Motor neuron (in vitro differentiated cells): ENCODE data around the gene FAM72D. TPM values are rescaled to one million over a fixed set of nuclear protein-coding genes. Genes with fewer than 3 reads are reported as not detected.
"Not testable (repeated sequence)": the region's sequence is repeated elsewhere in the genome, so short reads cannot be mapped to it uniquely, and the experiment has no call there.

Source experiments
- ATAC-seq, 8 experiments: fragments of 200-7000 bp; cut with Tn5 transposase; replicated peaks in 6 of 8; 2 replicates each; pipeline ENCODE4 v1.8.0; 2021; ENCODE audit warnings: mild to moderate bottlenecking in 8 of 8, moderate library complexity in 8 of 8
- H3K27ac ChIP-seq, 2 donors: fragments of 250-450 bp; sonication (Bioruptor Pico); 2 replicates each; pipeline ENCODE4 v1.9.0; 2021; ENCODE audit warnings: antibody characterized with exemption in 2 of 2, mild to moderate bottlenecking in 2 of 2, moderate library complexity in 1 of 2
- H3K4me1 ChIP-seq, 2 donors: fragments of 250-450 bp; sonication (Bioruptor Pico); replicated peaks in 1 of 2; 2 replicates each; pipeline ENCODE4 v1.6.1; 2021; ENCODE audit warnings: antibody characterized with exemption in 2 of 2, mild to moderate bottlenecking in 2 of 2, moderate library complexity in 1 of 2
- H3K4me3 ChIP-seq, 5 donors: fragments of 250-450 bp; sonication (Bioruptor Pico); 2 replicates each; pipeline ENCODE4 v1.9.0; 2021; ENCODE audit warnings: antibody characterized with exemption in 5 of 5, mild to moderate bottlenecking in 5 of 5, moderate library complexity in 4 of 5
- WGBS, 10 experiments: fragments of 450-650 bp; shearing (Covaris generic); methylation state at CpG; one replicate each; pipeline ENCODE4 v1.0.0; 2022; 5-methylcytosine and 5-hydroxymethylcytosine counted together
- in situ Hi-C, 9 experiments: fragments of 400-800 bp; cut with MboI; loops; one replicate each; pipeline ENCODE4 v1.15.0; 2021; ENCODE audit warnings: low sequenced_read_pairs in 9 of 9, low pct_unique_long_range_greater_than_20kb in 2 of 9; ENCODE audit not compliant: unreplicated experiment in 9 of 9
- total RNA-seq, 8 experiments: library from RNA; unstranded; fragments of 300-600 nt; gene quantifications; 2 replicates each; pipeline versions ENCODE4 v1.2.3 to v1.2.4, GENCODE V29; 2022

The FAM72D gene
- total RNA-seq, 8 experiments from 2014 or later = 0.78 to 6.1 (median 1.7) TPM

DNA sequence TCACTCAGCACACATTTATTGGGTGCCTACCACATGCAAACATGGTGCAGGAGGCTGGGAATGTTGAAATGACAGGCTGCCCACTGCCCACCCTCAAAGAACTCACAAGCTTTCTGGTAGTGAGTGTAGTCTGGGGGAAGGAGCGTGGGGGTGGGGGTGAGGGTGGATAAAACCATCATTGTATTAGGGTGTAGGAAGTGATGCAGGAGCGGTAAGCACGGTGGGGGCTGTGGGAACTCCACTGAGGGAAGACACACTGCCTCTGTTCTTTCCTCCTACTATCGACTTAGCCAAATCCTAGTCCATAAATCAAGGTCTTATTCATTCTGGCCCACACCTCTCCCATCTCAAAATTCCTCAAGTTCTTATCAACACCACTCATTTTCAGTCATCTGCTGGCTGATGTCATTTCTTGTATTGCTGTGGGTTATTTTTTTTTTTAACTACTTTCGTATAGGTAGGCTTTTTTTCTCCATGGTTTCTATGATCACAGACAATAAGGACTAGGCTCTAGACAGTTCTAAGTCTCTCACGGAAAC lies 21.7 kb upstream of the FAM72D start:
- H3K27ac ChIP-seq, ATAC-seq, in situ Hi-C loops, H3K4me3 ChIP-seq, H3K4me1 ChIP-seq: not testable (repeated sequence)
- WGBS, 10 experiments = no CpG with 5 or more reads among the region's 6 CpGs

DNA sequence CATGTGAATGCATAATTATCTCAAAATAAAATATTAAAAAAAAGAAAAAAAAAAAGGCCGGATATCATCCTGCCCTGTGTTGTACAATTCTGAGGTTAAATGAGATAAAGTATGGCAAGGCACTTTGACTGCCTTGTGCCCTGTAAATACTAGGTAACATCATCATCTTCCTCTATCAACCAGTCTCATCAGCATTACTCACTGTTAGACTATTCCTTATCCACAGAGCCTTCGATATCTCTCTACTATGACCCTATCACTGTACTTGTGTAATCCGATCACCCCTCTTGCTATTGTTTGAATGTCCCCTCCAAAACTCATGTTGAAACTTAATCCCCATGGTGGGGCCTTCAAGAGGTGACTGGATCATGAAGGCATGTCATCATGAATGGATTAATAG lies 18.9 kb upstream of the FAM72D start:
- H3K4me1 ChIP-seq, in situ Hi-C loops, H3K27ac ChIP-seq, H3K4me3 ChIP-seq, ATAC-seq: not testable (repeated sequence)
- no CpG with 5 or more reads among the region's 3 CpGs for WGBS, 10 experiments

DNA sequence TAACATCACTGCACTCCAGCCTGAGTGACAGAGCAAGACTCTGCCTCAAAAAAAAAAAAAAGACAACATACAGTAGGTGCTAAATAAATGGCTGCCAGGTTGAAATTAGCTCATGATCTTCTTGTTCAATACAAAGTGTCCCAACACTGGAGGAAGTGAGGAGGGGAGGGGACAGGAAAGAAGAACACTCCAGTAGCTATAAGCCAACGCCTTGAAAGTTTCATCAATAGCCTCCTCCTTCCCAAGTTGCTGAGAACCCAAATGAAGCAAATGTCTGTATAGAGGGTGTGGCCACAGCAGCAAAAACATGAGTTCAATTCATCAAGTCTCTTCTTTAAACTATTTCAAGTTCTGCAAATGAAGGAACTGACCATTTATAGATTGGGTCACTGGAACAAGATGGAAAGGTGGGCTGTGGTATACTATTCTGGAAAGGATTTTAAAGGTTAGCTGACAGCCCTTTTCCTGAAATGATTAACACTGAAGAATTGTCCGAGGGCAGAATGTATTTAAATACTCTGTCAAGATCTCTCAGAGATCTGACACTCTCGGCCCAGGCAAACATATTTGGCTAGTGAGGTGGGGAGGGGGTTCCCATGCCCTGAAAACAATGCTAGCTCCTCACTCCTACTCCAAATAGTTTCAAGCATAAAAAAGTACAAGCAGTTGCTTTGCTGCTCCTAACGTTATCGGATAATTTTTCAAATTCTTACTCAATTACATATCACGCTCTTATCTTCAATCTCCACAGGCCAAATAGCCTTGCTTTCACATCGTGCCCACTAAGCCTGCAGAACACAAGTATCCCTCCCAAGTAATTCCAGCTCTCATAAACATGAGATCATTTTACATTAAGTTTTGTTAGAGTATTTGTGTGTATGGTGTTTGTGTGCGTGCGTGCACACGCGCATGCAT lies 17.6 kb upstream of the FAM72D start:
- in situ Hi-C loops, H3K4me3 ChIP-seq, H3K4me1 ChIP-seq, H3K27ac ChIP-seq: not testable (repeated sequence)
- WGBS, 10 experiments = no CpG with 5 or more reads among the region's 11 CpGs
- peak in 3 of 8 experiments; percentile 57 to 88 (median 75) for ATAC-seq

DNA sequence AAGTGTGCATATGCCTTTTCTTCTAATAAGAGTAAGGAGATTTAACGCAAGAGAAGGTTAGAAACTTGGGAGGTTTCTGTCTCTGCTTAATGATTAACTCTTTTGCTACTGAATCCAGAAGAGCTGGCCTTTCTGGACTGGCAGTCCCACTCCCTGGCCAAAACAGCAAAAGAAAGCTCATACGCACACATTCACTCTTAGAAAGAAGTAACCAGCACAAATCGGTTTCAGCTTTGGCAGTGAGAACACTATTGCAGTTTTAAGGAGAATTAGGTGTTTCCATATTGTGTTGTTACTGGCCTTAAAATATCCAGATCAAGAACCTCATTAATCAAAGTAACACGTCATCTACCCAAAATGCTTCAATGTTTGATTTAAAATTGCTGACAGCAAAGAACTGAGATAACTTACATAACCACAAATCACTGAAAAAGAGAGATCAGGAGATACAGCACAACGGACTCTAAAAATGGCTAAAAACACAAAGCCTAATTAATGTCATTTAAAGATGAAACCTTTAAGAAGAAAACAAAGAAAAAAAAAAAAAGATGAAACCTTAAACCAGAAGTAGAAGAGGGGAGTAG lies 16.9 kb upstream of the FAM72D start:
- ATAC-seq, H3K4me3 ChIP-seq, H3K4me1 ChIP-seq, in situ Hi-C loops, H3K27ac ChIP-seq: not testable (repeated sequence)
- no CpG with 5 or more reads among the region's 5 CpGs for WGBS, 10 experiments

DNA sequence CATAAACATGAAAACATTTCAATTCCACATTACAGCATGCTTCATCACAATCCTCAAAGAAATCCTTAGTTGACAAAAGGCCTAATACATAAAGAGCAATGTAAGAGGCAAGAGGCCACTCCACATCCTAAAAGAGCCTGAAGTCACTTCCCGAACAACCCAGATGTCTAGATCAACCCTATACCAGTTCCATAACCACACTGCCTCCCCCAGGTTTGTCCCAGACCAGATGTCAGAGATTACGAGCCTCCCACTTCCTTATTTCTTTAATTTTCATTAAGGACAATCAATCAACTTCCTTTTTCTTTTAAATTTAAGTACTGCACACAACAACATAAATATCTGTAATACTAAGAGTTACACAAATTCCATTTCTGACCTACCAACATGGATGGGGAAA lies 16.0 kb upstream of the FAM72D start:
- WGBS, 10 experiments = no CpG with 5 or more reads among the region's 2 CpGs
- H3K4me1 ChIP-seq, H3K27ac ChIP-seq, H3K4me3 ChIP-seq, ATAC-seq, in situ Hi-C loops: not testable (repeated sequence)

DNA sequence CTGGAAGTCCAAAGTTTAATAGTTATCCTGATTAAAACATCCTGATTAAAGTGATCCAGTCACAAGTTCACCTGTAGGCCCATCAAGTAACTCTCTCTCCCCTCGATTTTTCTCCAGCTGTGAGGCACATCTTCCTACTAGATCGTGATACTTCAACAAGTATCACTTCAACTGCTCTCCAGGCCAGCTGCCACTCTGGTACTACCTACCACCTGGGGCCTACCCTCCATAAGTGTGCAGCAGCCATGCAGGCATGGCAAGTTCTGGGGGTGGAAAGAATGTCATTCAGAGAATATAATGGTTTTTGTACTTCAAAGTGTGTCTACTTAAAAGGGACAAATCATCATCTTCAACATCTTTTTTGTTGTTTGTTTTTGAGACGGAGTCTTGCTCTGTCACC lies 15.6 kb upstream of the FAM72D start:
- in situ Hi-C loops, H3K27ac ChIP-seq, H3K4me1 ChIP-seq, ATAC-seq, H3K4me3 ChIP-seq: not testable (repeated sequence)
- no CpG with 5 or more reads among the region's 3 CpGs for WGBS, 10 experiments

DNA sequence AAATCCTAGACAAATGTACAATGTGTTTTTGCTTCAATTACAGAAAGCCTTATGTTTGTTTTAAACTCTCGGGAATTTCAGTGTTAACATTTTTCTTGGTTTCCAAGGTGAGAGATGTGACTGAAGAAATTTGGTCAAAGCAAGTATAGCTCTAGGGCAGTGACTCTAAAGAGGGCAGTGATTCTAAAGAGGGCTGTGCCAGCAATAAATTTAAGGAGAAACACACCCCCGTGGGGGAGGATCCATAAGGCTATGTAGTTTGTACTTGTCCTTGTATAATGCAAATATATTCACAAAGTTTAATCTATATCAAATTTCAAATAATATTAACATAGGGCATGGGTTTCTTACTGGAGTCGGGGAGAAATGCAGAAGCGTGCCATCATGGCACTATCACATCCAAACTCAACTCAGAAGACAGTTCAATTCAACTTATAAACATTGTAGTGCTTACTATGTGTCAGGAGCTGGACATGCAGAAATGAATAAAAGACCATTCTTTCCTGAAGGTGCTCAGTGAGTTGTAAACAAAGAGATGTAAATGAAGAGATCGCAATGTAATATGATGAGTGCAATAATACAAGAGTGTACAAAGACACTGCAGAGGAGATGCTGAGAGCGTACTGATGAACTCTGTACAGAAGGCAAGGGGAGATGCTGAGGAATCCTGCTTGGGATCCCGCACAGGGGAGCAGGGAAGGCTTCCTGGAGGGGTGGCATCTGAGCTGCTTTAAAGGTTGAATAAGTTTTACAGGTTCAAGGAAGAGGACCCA lies 13.1 kb upstream of the FAM72D start:
- H3K4me3 ChIP-seq, H3K4me1 ChIP-seq, H3K27ac ChIP-seq, in situ Hi-C loops: not testable (repeated sequence)
- WGBS, 10 experiments = no CpG with 5 or more reads among the region's 7 CpGs
- ATAC-seq = peak; percentile 42 to 84 (median 59)

DNA sequence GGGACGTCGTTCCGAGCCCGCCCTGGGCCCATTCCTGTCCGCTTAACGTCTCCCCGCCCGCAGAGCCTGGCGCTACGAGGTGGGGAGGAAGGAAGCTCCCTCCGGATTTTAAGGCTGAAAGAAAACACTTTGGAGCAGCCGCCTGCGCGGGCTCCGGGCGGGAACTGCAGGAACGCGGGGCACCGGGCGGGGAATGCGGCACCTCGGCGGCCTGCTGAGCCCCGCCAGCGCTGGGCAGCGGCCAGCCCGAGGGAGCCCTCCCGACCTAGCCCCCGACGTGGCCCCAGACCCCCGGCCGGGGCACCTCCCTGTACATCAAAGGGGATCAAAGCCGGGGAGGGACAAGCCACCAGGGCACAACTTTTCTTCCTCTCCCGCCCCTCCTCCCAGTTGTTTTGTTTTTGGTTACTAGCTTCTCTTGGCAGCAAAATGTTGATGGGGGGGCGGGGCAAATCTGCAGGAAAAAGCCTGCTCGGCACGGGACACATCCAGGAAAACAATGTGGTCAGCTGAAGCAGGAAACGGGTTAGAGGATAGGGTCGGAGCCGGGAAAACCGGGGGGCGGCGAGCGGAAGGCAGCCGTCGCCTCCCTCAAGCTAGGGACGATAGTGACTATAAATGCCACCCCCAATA lies 2.1 kb upstream of the FAM72D start:
- peak in 2 of 8 experiments; percentile 0 to 1 for ATAC-seq
- WGBS, 10 experiments = no CpG with 5 or more reads among the region's 47 CpGs
- H3K4me1 ChIP-seq, H3K27ac ChIP-seq, in situ Hi-C loops: not testable (repeated sequence)
- peak overlapping the region; percentile 36 to 47 (median 45) for H3K4me3 ChIP-seq

DNA sequence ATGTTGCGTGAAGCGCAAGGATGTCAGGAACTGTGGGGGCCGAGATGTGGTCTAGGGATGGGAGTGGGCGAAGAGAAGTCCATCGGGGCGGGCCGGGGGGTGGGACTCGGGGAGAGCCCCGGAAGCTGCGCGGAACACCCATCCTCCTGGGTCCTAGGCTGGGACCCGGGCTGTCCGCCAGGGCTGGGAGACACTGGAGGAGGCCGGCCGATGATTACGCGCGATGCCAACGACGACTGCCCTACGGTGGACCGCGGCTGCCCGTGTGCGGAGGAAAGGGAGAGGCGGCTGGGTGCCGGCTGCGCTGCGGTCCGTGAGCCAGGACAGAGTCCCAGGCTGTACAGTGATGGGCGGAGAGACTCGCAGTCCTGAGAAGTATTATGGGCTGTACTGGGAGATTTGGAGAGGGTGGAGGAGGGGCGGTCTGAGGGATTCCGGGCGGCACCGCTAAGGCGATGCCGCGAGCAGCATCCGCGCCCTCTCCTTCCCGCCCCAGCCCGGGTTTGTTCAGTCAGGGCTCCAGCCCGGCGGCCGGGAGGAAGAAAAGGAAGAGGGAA lies 1.0 kb upstream of the FAM72D start:
- H3K4me1 ChIP-seq, H3K4me3 ChIP-seq, H3K27ac ChIP-seq, in situ Hi-C loops: not testable (repeated sequence)
- peak; percentile 21 to 35 (median 26) for ATAC-seq
- WGBS, 10 experiments = no CpG with 5 or more reads among the region's 46 CpGs

DNA sequence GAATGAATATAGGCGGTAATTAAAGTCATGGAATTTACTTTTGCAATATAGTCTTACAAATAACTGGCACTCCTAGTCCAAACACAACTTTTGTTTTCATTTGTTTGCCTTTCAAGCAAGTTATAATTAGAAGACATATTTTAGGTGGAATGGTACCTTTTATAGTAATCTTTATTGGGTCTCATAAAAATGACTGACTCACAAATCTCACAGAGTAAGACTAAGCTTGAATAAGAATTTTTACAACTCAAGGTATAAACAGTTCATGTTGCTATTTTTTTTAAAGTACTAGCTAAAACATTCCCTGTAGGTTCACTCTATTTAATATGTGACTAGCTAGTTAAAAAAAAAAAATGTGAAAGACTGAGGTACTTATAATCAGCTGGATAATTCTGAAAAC lies 6.0 kb downstream of the FAM72D start:
- H3K4me1 ChIP-seq, in situ Hi-C loops, H3K27ac ChIP-seq, H3K4me3 ChIP-seq, ATAC-seq: not testable (repeated sequence)
- WGBS, 10 experiments = no CpG with 5 or more reads among the region's 1 CpG

DNA sequence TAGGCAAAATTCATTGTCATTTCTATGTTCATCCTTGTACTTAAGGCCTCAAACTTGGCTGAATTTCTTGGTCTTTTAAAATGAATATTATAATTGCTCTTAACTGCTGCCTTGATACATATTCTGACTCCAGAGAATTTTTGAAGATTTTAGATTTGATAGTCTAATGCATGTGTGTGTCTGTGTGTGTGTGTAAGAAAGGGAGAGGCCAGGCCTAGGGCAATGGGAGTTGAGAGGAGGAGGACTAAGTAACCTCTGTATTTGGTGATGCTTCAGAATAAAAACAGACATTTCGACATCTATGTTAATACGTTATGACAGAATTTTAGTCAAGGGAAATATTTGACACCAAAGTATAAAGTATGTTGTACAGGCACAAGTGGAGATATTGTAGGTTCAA lies 7.5 kb downstream of the FAM72D start:
- no CpG with 5 or more reads among the region's 2 CpGs for WGBS, 10 experiments
- H3K4me3 ChIP-seq, H3K27ac ChIP-seq, H3K4me1 ChIP-seq, in situ Hi-C loops: not testable (repeated sequence)
- ATAC-seq = peak in 3 of 8 experiments; percentile 62 to 81 (median 77)

DNA sequence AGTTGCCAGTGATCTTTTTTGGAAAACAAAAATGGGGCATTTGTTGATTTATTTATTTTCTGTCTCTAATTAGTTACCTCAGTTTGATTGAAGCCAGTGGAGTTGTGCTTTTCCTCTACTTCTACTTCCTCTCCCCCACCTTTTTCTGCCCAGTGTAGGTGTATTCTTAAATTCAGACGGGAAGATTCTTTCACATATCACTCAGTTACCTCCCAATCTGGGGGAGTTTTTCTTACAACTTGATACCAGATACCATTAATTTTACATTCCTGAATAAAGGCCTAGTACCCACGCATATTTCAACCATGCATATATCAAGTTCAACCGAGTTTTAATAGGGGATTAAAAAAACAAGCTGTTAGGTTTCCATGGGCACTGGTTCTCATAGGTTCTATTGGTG lies 15.9 kb downstream of the FAM72D start:
- no CpG with 5 or more reads among the region's 3 CpGs for WGBS, 10 experiments
- in situ Hi-C loops, H3K27ac ChIP-seq, H3K4me3 ChIP-seq, H3K4me1 ChIP-seq: not testable (repeated sequence)
- ATAC-seq = peak in 1 of 8 experiments; percentile 20
